Tibial nerve (tissue), 4 donors: ENCODE data around the gene GSG1L. TPM values are rescaled to one million over a fixed set of nuclear protein-coding genes. Genes with fewer than 3 reads are reported as not detected.

ENCODE experiments used
- DNase-seq, 2 donors: peaks; one replicate each; pipeline ENCODE4 v3.0.0-alpha.2; 2019; ENCODE audit warnings: low spot score in 2 of 2
- H3K27ac ChIP-seq, 4 donors: fragments of 200-600 bp; sonication (generic) in 3 of 4; one replicate each; pipeline ENCODE4 v1.5.1; 2017 to 2019; ENCODE audit warnings: mild to moderate bottlenecking in 1 of 4
- H3K27me3 ChIP-seq, 2 donors: fragments of 200-600 bp; sonication (generic) in 1 of 2; one replicate each; pipeline versions ENCODE4 v1.5.1 to v1.6.0; 2017 to 2019
- H3K36me3 ChIP-seq, 3 donors: fragments of 200-600 bp; sonication (generic); one replicate each; pipeline ENCODE4 v1.5.1; 2018 to 2019
- H3K4me1 ChIP-seq, 4 donors: fragments of 200-600 bp; sonication (generic) in 3 of 4; one replicate each; pipeline ENCODE4 v1.5.1; 2017 to 2019
- H3K4me3 ChIP-seq, 4 donors: fragments of 200-600 bp; sonication (generic) in 3 of 4; one replicate each; pipeline ENCODE4 v1.5.1; 2017 to 2019; ENCODE audit warnings: mild to moderate bottlenecking in 1 of 4, moderate library complexity in 1 of 4
- H3K9me3 ChIP-seq, 4 donors: fragments of 200-600 bp; sonication (generic) in 3 of 4; one replicate each; pipeline ENCODE4 v1.5.1; 2017 to 2019
- CTCF ChIP-seq, 5 experiments: fragments of 200-600 bp in 3 of 5; fragments of 450-650 bp in 2 of 5; sonication (generic) in 3 of 5; IDR thresholded peaks; one replicate each; pipeline ENCODE4 v1.5.1; 2016 to 2019; ENCODE audit warnings: antibody characterized with exemption in 5 of 5, mild to moderate bottlenecking in 3 of 5, moderate library complexity in 2 of 5
- EP300 ChIP-seq, 2 donors: sonication (generic); formaldehyde crosslinking; IDR thresholded peaks; one replicate each; pipeline ENCODE4 v1.6.1; 2017; ENCODE audit warnings: antibody characterized with exemption in 2 of 2, mild to moderate bottlenecking in 1 of 2
- POLR2A ChIP-seq, 2 donors: fragments of 450-650 bp; IDR thresholded peaks; one replicate each; pipeline ENCODE4 v1.6.1; 2017; ENCODE audit warnings: antibody characterized with exemption in 2 of 2, mild to moderate bottlenecking in 2 of 2, moderate library complexity in 2 of 2
- WGBS, 2 donors: methylation state at CpG; one replicate each; pipeline ENCODE4 v1.1.5; 2018; 5-methylcytosine and 5-hydroxymethylcytosine counted together
- total RNA-seq, 4 donors: library from RNA; depleted of rRNA; stranded (reverse); fragments of >200 nt; gene quantifications; one replicate each; pipeline ENCODE4 v1.1.0, GENCODE V29; 2016

Gene GSG1L
- total RNA-seq, 4 donors from 2014 or later: not detected

- WGBS, 2 donors: 72 to 76% methylated on average over 5 to 8 of the region's 8 CpGs
- Histone ChIP-seq H3K4me3 (no peak overlapping the region), H3K27ac (no peak overlapping the region), H3K9me3 (no peaks in the 10 kb centered on the region), H3K4me1 (no peaks in the 10 kb centered on the region), H3K27me3 (no peaks in the 10 kb centered on the region), H3K36me3 (no peaks in the 10 kb centered on the region)
- TF ChIP-seq POLR2A (IDR thresholded peaks at IDR 0.05) (no peak), EP300 (IDR thresholded peaks at IDR 0.05) (no peak), CTCF (IDR thresholded peaks at IDR 0.05) (no peak)
- DNase-seq: no peak
Observed at GRCh38 chr16:28087140-28087660, 23.7 kb upstream of the GSG1L start.

DNA sequence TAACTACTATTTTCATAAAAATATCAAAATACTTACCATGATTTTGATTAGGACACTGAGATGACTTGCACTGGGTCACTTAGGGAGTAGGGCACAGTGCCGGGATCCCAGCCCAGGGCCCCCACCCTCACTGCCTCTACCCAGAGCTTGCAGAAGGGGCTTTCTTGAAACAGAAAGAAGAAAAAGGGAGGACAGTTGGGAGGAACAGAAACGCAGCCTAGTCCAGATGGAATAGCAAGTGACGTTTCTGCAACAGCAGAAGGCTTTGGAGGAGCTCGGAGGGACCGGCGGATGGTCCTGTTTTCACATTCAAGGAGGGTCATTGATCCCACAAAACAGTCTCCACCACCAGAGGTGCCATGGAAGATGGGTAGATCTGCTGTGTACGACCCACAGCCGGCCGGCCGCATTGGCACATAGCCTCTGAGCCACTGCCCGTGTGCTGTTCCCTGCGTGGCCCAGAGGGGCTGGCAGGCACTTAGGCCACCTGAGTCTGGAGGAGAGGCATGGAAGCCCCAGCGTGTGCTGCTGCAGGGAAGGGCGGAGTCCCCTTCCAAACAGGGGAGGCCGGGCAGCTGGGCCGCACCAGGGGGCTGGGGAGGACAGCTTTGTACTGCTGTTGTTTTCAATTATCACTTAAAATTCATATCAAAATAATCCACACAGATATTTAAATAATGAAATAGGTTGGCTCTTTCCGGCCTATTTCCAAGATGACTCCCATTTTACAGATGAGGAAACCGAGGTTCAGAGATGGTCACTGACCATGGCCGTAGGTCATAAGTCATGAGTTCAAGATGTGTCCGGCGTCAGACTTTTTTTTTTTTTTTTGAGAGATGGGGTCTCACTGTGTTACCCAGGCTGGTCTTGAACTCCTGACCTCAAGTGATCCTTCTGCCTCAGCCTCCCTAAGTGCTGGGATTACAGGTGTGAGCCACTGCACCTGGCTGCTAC is 22.9 kb upstream of the GSG1L start:
- no peak for DNase-seq
- Histone ChIP-seq H3K27ac (no peak overlapping the region), H3K4me3 (no peak overlapping the region), H3K27me3 (no peaks in the 10 kb centered on the region), H3K36me3 (no peaks in the 10 kb centered on the region), H3K4me1 (no peaks in the 10 kb centered on the region), H3K9me3 (no peaks in the 10 kb centered on the region)
- no peak for TF ChIP-seq EP300 (IDR thresholded peaks at IDR 0.05)
- TF ChIP-seq POLR2A (IDR thresholded peaks at IDR 0.05): no peak
- no peak for TF ChIP-seq CTCF (IDR thresholded peaks at IDR 0.05)
- WGBS, 2 donors: 81% methylated on average over 21 of the region's 21 CpGs

DNA sequence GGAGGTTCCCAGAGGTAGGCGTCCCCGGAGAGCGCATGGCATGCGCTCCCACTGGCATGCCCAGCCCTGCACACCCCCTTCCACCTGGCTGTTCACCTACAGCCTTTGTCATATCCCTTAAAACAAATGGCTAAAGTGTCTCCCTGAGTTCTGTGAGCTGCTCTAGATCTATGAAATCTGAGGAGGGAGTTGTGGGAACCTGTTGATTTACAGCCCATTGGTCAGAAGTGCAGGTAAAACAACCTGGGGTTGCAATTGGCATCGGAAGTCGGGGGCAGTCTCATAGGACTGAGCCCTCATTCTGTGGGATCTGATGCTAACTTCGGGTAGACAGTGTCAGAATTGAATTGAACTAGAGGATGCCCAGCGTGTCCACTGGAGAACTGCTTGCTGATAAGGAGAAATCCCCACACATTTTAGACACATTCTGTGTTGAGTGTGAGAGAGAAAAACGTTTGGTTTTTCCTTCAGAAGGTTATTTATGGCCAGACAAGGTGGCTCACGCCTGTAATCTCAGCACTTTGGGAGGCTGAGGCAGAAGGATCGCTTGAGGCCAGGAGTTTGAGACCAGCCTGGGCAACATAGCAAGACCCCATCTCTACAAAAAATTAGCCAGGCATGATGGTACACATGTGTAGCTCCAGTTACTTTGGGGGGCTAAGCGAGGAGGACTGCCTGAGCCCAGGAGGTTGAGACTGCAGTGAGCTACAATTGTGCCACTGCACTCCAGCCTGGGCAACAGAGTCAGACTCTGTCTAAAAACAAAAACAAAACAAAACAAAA is 22.1 kb upstream of the GSG1L start:
- DNase-seq: no peak
- WGBS, 2 donors: 79 to 81% methylated on average over 12 of the region's 12 CpGs
- Histone ChIP-seq H3K27me3 (no peaks in the 10 kb centered on the region), H3K9me3 (no peaks in the 10 kb centered on the region), H3K36me3 (no peaks in the 10 kb centered on the region), H3K4me1 (no peaks in the 10 kb centered on the region), H3K27ac (no peak overlapping the region), H3K4me3 (no peak overlapping the region)
- TF ChIP-seq EP300 (IDR thresholded peaks at IDR 0.05) (no peak), POLR2A (IDR thresholded peaks at IDR 0.05) (no peak), CTCF (IDR thresholded peaks at IDR 0.05) (no peak)

- Histone ChIP-seq H3K27me3 (no peaks in the 10 kb centered on the region), H3K9me3 (no peaks in the 10 kb centered on the region), H3K27ac (no peak overlapping the region), H3K36me3 (no peaks in the 10 kb centered on the region), H3K4me1 (no peaks in the 10 kb centered on the region), H3K4me3 (no peak overlapping the region)
- no peak for TF ChIP-seq CTCF (IDR thresholded peaks at IDR 0.05)
- no peak for TF ChIP-seq POLR2A (IDR thresholded peaks at IDR 0.05)
- no peak for TF ChIP-seq EP300 (IDR thresholded peaks at IDR 0.05)
- 90 to 91% methylated on average over 6 of the region's 6 CpGs for WGBS, 2 donors
- no peak for DNase-seq
Observed at GRCh38 chr16:28084209-28084608, 20.7 kb upstream of the GSG1L start.
